Measurements from ENCODE around the gene CFAP410.

Gene CFAP410

GRCh38 chr21:44328242-44328895 is 10.8 kb downstream of the CFAP410 start:
- Histone ChIP-seq H3K36me3 (ENCODE audit: control insufficient read depth, insufficient read depth, low read length) (peaks cover 27% of the 10 kb centered on the region), H3K4me3 (replicated peaks; ENCODE audit: low read depth, low read length) (no peak overlapping the region), H3K27me3 (replicated peaks; ENCODE audit: control insufficient read depth, insufficient read depth, low read length) (no peaks in the 10 kb centered on the region)
- DNase-seq (ENCODE audit: extremely low read depth, insufficient read length): no peak
- no peak for TF ChIP-seq CTCF (IDR thresholded peaks at IDR 0.05; ENCODE audit: insufficient read depth, low read length, poor library complexity, severe bottlenecking)

GRCh38 chr21:44327603-44327974 is 11.6 kb downstream of the CFAP410 start:
- Histone ChIP-seq H3K27me3 (replicated peaks; ENCODE audit: control insufficient read depth, insufficient read depth, low read length) (no peaks in the 10 kb centered on the region), H3K4me3 (replicated peaks; ENCODE audit: low read depth, low read length) (no peak overlapping the region), H3K36me3 (ENCODE audit: control insufficient read depth, insufficient read depth, low read length) (peaks cover 31% of the 10 kb centered on the region)
- DNase-seq (ENCODE audit: extremely low read depth, insufficient read length): no peak
- TF ChIP-seq CTCF (IDR thresholded peaks at IDR 0.05; ENCODE audit: insufficient read depth, low read length, poor library complexity, severe bottlenecking): no peak

DNA sequence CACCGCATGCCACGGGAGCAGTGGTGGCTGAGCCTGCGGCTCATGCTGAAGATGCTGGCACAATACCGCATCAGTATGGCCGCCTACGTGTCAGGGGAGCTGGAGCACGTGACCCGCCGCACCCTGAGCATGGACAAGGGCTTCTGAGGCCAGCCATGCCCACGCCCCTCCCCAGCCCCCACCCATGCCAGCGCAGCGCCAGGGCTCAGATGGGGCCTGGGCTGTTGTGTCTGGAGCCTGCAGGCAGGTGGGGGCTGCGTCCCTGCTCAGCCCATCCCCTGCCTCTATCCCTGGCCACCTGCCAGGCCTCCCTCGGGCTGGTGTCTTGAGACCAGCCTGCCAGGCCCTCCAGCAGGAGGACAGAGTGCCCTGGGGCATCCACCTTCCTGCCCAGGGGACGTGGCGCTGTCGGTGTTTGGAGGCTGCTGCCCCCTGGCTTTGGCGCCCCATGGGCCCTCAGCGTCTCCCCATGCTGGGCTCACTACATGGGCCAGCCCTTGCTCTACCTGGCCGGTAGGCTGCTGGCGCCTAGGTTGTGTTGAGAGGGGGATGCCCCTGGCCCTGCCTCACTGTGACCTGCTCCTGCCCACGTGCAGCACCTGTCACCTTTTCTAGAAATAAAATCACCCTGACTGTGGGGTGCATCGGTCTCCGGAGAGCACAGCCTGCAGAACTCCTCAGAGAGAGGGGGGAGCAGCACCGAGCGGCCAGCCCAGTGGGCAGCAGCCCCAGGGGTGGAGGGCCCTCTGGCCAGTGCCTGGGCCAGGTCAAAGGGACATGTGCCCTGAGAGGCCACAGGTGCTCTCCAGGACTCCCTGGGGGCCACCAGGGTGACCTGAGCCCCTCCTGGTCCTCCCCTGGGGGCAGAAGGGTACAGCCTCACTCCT is 12.2 kb downstream of the CFAP410 start:
- Histone ChIP-seq H3K4me3 (replicated peaks; ENCODE audit: low read depth, low read length) (no peak overlapping the region), H3K36me3 (ENCODE audit: control insufficient read depth, insufficient read depth, low read length) (peaks cover 36% of the 10 kb centered on the region), H3K27me3 (replicated peaks; ENCODE audit: control insufficient read depth, insufficient read depth, low read length) (no peaks in the 10 kb centered on the region)
- DNase-seq (ENCODE audit: extremely low read depth, insufficient read length): no peak
- TF ChIP-seq CTCF (IDR thresholded peaks at IDR 0.05; ENCODE audit: insufficient read depth, low read length, poor library complexity, severe bottlenecking): no peak

GRCh38 chr21:44326272-44326647 is 12.9 kb downstream of the CFAP410 start:
- Histone ChIP-seq H3K36me3 (ENCODE audit: control insufficient read depth, insufficient read depth, low read length) (peaks cover 38% of the 10 kb centered on the region), H3K4me3 (replicated peaks; ENCODE audit: low read depth, low read length) (no peak overlapping the region), H3K27me3 (replicated peaks; ENCODE audit: control insufficient read depth, insufficient read depth, low read length) (no peaks in the 10 kb centered on the region)
- TF ChIP-seq CTCF (IDR thresholded peaks at IDR 0.05; ENCODE audit: insufficient read depth, low read length, poor library complexity, severe bottlenecking): no peak
- DNase-seq (ENCODE audit: extremely low read depth, insufficient read length): no peak

DNA sequence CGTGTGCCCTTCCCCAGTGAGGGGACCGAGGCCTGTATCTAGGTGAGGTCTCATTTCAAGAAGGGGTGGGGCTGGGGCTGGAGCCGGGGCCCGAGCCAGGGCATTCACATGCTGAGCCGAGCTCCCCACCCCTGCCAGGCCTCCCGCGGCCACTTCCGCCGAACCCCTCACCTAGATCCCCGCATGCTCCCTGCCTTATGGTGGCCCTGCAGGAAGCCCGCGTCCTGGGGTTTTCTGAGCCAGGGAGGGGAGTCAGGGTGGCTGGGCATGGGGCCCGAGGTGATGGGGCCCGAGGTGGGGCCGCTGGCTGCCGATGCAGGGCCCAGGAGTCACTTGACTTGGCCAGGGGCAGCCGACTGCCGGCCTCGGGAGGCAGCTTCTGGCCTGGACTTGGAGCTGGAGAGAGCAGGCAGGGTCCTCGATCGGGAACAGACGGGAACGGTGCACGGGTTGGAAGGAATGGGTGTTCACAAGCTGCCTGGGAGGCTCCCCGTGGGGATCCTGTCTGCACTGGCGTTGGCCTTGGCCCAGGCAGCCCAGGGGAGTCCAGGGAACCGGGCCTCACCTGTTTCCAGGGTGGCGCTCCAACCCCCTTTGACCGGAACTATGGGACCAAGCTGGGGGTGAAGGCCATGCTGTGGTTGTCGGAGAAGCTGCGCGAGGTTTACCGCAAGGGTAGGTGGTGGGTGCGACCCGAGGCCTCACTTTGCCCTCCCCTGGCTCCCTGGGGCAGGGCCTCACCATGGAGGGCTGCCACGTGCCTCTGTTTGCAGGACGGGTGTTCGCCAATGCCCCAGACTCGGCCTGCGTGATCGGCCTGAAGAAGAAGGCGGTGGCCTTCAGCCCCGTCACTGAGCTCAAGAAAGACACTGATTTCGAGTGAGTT is 13.6 kb downstream of the CFAP410 start:
- Histone ChIP-seq H3K4me3 (replicated peaks; ENCODE audit: low read depth, low read length) (no peak overlapping the region), H3K27me3 (replicated peaks; ENCODE audit: control insufficient read depth, insufficient read depth, low read length) (no peaks in the 10 kb centered on the region), H3K36me3 (ENCODE audit: control insufficient read depth, insufficient read depth, low read length) (peaks cover 41% of the 10 kb centered on the region)
- TF ChIP-seq CTCF (IDR thresholded peaks at IDR 0.05; ENCODE audit: insufficient read depth, low read length, poor library complexity, severe bottlenecking): no peak
- no peak for DNase-seq (ENCODE audit: extremely low read depth, insufficient read length)

Data from GM06990 (cell line).